Activated T-helper 1 cell treated with anti-CD3 and anti-CD28 coated beads, Interleukin-12 subunit alpha, Interleukin-12 subunit beta, Interleukin-2, Interleukin-4 antibody, amounts not matched to agents 30 ng/mL and 10 ng/mL and 1 ng/mL, durations not matched to agents 14 hours and 24 hours and 36 hours (primary cell): ENCODE results near the gene PTGER1. TPM values are rescaled to one million over a fixed set of nuclear protein-coding genes. Genes with fewer than 3 reads are reported as not detected.

Experiments used
- DNase-seq: peaks from one replicate; pipeline ENCODE4 v3.0.0; 2021; ENCODE audit warnings: low spot score
- H3K27ac Mint-ChIP-seq: one replicate; pipeline ENCODE4 v1.8.0; 2021; ENCODE audit warnings: mild to moderate bottlenecking, mixed read lengths
- H3K27me3 Mint-ChIP-seq: one replicate; pipeline ENCODE4 v1.8.0; 2022; ENCODE audit warnings: mild to moderate bottlenecking, moderate library complexity, mixed read lengths; ENCODE audit not compliant: insufficient read depth
- H3K36me3 Mint-ChIP-seq: one replicate; pipeline ENCODE4 v1.8.0; 2021; ENCODE audit warnings: low read depth, mixed read lengths
- H3K4me1 Mint-ChIP-seq: one replicate; pipeline ENCODE4 v1.8.0; 2021; ENCODE audit warnings: low read depth, mixed read lengths
- H3K4me3 Mint-ChIP-seq: one replicate; pipeline ENCODE4 v1.8.0; 2021; ENCODE audit warnings: mild to moderate bottlenecking, moderate library complexity, mixed read lengths
- H3K9me3 Mint-ChIP-seq: one replicate; pipeline ENCODE4 v1.8.0; 2021; ENCODE audit warnings: mixed read lengths
- intact Hi-C: fragments of 100-400 bp; cut with micrococcal nuclease; formaldehyde crosslinking; loops from one replicate; pipeline ENCODE4 v1.15.1; 2024
- total RNA-seq: library from RNA; stranded (reverse); gene quantifications from 2 replicates; pipeline ENCODE4 v1.2.3, GENCODE V29; 2022

Gene PTGER1
- total RNA-seq, 1 donor from 2014 or later: 0.44 TPM

DNA sequence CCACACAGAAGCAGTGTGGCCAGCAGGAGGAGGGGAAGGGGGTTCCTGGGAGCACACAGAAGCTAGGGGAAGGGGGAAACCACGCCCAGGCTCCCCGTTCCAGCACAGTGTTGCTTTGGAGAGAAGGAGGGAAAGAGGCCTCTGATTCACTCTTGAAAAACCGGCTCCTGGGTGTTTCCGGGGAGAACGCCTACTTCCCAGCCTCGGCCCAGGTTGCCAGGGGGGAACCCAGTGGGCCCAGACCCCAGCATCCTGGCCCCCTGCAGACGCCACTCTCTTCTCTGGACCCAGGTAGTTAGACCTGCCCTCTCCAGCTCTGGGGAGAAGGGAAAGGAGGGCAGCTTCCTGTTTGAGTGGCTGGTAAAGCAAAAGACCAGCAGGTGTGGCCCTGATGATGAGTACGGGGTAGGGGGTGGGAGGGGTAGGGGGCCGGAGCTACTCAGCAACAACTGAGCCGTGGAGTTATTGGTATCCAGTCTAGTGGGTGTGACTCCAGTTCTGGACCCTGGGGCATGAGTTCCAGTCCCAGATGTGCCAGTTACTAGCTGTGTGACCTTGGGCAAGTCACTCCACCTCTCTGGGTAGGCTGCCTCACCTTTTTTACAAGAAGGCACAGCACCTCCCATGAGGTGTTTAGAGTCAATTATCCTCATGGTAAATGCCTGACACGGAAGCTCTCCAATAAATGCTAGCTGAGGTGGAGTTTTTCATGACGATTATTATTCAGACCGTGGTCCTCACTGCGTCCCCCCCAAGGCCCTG lies 19.9 kb upstream of the PTGER1 start:
- no peaks in the 10 kb centered on the region for H3K27me3 Mint-ChIP-seq
- intact Hi-C loops: no loop called here
- H3K9me3 Mint-ChIP-seq: no peaks in the 10 kb centered on the region
- no peak for DNase-seq
- H3K36me3 Mint-ChIP-seq: peaks cover 3% of the 10 kb centered on the region
- H3K4me3 Mint-ChIP-seq: peak overlapping the region; percentile 87
- H3K4me1 Mint-ChIP-seq: peaks cover 12% of the 10 kb centered on the region
- H3K27ac Mint-ChIP-seq: peak overlapping the region; percentile 65

DNA sequence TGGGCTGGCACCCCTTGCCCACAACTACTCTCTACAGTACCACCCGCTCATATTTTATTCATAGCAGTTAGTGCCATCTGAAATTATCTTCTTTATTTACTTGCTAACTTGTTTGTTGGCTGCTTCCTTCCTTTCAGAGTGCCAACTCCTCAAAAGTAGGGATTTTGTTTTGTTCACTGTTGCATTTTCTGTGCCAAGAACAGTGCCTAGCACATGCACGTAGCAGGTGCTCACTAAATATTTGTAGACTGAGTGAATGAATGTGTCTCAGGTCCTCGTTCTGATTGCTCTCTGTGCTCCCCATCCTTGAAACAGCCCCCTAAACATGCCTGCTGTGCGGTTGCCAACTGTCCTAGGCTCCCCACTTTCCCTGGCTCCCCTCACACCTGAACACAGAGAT lies 19.3 kb upstream of the PTGER1 start:
- Mint-ChIP-seq H3K4me3 (peak overlapping the region; percentile 87), H3K27ac (peak overlapping the region; percentile 12)
- intact Hi-C loops: no loop called here

DNA sequence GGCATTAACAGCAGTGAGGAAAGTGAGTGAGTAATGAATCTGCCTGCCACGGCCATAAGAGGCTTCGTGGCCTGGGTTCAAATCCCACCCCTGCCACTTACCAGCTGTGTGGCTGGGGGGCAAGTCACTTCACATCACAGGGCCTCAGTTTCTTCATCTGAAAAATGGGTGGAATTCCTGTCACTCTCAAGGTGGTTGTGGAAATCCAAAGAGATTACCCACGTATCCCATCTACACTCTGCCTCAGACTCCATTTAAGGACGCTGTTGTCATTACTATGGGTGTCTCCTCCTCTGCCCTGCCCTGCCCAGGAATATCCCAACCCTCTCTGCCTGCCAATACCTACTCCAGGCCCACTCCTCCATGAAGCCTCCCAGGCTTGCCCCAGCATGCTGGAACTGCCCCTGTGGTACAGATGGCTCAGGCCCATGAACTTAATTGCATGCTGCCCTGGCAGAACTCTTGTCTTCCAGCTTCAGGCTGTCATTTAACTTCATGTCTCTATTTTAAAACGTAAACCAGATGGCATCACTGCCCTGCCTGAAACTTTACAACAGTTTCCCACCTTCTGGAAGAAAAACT lies 17.7 kb upstream of the PTGER1 start:
- Mint-ChIP-seq H3K27me3 (no peaks in the 10 kb centered on the region), H3K4me1 (peaks cover 12% of the 10 kb centered on the region), H3K27ac (no peak overlapping the region), H3K4me3 (no peak overlapping the region), H3K9me3 (no peaks in the 10 kb centered on the region), H3K36me3 (peaks cover 7% of the 10 kb centered on the region)
- intact Hi-C loops: no loop called here
- DNase-seq: no peak

More for the DNA sequence above, 19.3 kb upstream of the PTGER1 start:
- Mint-ChIP-seq H3K27me3 (no peaks in the 10 kb centered on the region), H3K9me3 (no peaks in the 10 kb centered on the region), H3K36me3 (peaks cover 4% of the 10 kb centered on the region), H3K4me1 (peaks cover 12% of the 10 kb centered on the region)
- DNase-seq: no peak

DNA sequence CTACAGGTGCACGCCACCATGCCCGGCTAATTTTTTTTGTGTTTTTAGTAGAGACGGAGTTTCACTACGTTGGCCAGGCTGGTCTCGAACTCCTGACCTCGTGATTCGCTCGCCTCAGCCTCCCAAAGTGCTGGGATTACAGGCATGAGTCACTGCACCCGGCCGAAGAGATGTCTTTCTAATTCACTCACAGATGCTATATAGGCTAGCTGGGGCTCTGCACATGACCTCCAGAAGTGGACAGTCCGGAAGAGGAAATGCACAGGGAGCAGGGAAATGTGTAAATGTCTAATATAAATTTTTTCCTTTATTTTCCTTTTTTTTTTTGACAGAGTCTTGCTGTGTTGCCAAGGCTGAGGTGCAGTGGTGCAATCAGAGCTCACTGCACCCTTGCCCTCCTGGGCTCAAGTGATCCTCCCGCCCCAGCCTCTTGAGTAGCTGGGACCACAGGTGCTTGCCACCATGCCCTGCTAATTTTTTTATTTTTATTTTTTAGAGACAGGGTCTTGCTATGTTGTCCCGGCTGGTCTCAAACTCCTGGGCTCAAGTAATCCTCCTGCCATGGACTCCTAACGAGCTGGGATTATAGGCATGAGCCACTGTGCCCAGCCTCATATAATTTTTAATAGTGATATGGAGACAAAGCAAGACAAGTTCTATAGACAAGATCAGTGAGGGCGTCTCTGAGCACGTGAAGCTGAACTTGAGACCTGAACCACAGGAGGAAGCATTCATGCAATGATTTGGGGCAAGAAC lies 12.4 kb upstream of the PTGER1 start:
- Mint-ChIP-seq H3K9me3 (no peaks in the 10 kb centered on the region), H3K4me1 (peaks cover 6% of the 10 kb centered on the region), H3K27me3 (no peaks in the 10 kb centered on the region), H3K27ac (no peak overlapping the region), H3K4me3 (no peak overlapping the region), H3K36me3 (peaks cover 9% of the 10 kb centered on the region)
- intact Hi-C loops: loop anchor here (2.0 to 5.0 kb wide), 3 partner anchors 70 to 605 kb away; partner anchors contain the start of gene DDX39A
- DNase-seq: no peak

DNA sequence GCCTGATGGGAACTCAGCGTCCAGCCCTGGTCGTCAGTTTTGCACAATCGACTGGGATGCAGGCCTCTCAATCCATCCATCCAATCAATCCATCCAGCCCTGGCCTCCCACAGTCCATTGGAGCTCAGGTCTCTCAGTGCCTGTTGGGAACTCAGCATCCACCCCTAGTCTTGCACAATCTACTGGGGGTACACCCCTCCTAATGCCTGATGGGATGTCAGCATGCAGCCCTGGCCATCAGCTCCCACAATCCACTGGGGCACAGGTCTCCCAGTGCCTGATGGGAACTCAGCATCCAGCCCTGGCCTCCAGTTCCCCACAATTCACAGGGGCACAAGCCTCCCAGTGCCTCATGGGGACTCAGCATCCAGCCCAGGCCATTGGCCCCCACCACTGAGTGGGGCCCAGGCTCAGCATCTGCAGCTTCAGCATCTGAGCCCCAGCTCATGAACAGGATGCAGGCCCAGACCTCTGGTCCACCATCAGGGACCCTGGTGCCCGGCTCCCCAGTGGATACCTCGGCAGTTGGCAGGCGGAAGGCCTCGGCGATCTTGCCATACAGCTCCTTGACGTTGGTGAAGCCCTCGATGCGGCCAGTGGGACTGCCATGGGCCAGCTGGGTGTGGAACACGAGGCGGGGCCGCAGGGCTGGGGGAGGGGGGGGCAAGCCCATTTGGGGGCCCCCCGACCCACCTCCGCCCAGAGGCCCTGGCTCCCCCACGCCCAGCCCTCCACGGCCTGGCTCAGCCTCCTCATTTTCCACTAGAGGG lies 7.2 kb upstream of the PTGER1 start:
- no peaks in the 10 kb centered on the region for H3K9me3 Mint-ChIP-seq
- DNase-seq: no peak
- no peak overlapping the region for H3K4me3 Mint-ChIP-seq
- H3K27me3 Mint-ChIP-seq: no peaks in the 10 kb centered on the region
- H3K27ac Mint-ChIP-seq: no peak overlapping the region
- H3K36me3 Mint-ChIP-seq: peaks cover 1% of the 10 kb centered on the region
- intact Hi-C loops: no loop called here
- H3K4me1 Mint-ChIP-seq: peaks cover 6% of the 10 kb centered on the region

DNA sequence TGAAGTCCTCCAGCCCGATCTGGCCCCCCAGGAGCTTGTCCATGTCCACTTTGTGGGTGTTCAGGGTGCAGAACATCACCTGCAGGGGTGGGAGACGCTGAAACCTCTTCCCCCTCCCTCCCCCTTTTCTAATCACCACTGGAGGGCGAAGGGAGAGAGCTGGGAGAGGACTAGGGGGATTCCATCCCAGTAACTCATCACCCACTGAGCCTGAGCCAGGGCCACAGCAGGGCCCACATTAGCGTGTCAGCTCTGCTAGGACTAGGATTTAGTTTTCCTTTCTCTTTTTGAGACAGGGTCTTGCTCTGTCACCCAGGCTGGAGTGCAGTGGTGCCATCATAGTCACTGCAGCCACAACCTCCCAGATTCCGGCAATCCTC lies 5.5 kb upstream of the PTGER1 start:
- H3K9me3 Mint-ChIP-seq: no peaks in the 10 kb centered on the region
- H3K4me1 Mint-ChIP-seq: peaks cover 12% of the 10 kb centered on the region
- intact Hi-C loops: no loop called here
- no peak for DNase-seq
- no peaks in the 10 kb centered on the region for H3K36me3 Mint-ChIP-seq
- H3K4me3 Mint-ChIP-seq: no peak overlapping the region
- H3K27ac Mint-ChIP-seq: no peak overlapping the region
- H3K27me3 Mint-ChIP-seq: peaks cover 3% of the 10 kb centered on the region

DNA sequence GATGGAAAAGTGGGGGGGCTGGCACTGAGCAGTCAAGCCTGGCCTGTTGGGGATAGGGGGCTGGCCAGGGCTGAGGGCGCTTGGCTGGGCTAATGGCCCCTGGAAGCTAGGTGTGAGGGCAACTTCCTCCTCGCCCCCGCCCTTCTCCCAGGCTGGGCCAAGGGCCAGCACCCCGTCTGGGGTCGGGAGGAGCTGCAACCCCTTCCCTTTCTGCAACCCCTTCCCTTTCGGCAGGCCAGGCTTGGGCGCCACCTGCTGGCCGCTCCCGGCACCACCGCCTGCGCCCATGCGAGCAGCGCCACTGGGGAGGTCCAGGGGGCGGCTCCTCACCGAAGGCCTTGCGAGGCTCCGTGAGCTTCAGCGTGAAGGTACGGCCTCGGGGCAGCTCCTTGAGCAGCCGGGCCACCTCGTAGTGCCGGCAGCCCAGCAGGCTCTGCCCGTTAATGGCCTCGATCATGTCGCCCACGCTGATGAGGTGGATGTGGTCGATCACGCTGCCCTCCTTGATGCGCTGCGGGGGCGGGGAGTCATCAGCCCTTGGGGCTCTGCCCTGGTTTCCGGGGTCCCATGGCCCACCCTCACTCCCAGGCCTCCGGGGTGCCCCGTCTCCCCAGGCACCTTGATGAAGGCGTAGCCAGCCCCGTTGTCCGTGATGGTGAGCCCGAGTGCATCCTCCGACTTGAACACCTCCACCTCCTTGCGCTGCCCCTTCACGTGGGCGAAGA lies 5.0 kb upstream of the PTGER1 start:
- intact Hi-C loops: loop anchor here (5.0 kb wide), 1 partner anchor 343 kb away; the partner anchor contains the start of gene ASF1B
- DNase-seq: peak; percentile 70
- Mint-ChIP-seq H3K27me3 (peaks cover 3% of the 10 kb centered on the region), H3K36me3 (no peaks in the 10 kb centered on the region), H3K9me3 (no peaks in the 10 kb centered on the region), H3K27ac (no peak overlapping the region), H3K4me3 (no peak overlapping the region), H3K4me1 (peaks cover 17% of the 10 kb centered on the region)

DNA sequence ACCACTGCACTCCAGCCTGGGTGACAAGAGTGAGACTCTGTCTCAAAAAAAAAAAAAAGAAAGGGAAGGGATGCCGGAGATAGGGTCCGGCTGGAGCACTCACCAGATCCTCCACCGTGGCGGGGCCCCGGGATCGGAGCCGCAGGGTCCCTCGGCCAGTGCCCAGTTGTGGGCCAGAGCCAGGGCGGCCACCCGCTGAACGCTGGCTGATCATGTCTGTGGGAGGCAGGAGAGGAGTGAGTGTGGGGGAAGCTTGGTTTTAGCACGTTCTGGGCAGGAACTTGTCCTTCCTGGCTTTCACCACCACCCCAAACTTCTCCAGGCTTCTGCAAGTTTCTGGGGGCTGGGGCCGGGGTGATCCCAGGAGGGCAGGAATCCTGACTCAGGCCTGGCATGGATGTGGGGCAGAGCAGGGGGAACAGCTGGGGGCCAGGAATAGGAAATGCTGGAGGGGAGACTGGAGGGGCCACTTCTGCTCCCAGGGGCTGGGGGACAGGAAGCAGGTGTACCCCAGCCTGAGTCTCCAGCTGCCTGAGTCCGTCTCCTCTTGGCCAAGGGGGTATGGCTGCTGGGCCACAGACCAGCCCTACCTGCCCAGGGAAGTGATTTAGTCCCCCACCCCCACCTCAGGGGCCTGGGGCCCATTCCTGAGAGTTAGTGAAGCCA lies 4.3 kb upstream of the PTGER1 start:
- Mint-ChIP-seq H3K27ac (no peak overlapping the region), H3K9me3 (no peaks in the 10 kb centered on the region), H3K4me3 (no peak overlapping the region), H3K4me1 (peaks cover 22% of the 10 kb centered on the region), H3K27me3 (peaks cover 7% of the 10 kb centered on the region), H3K36me3 (no peaks in the 10 kb centered on the region)
- intact Hi-C loops: loop anchor here (5.0 kb wide), 1 partner anchor 342 kb away; the partner anchor contains the start of gene ASF1B
- no peak for DNase-seq

DNA sequence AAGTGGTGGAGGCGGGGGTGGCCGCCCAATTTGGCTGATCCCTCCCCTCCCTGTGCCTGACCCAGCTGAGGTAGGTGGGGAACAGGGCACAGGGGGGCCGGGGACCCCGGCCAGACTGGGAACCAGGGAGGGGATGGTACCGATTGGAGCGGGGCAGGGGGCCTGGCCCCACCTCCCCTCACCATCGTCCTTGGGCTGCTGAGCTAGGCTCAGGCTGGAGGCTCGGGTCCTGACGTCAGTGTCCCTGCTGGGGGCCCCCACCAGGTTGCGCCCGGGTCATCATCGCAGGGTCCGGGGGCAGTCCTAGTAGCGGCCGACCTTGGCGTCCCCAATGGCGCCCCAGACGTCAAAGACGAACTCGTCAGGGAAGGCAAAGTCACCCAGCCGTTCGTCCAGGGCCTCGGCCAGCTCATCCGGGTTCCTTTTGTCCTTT lies 3.0 kb upstream of the PTGER1 start:
- H3K27me3 Mint-ChIP-seq: peaks cover 11% of the 10 kb centered on the region
- no peak overlapping the region for H3K27ac Mint-ChIP-seq
- no peak overlapping the region for H3K4me3 Mint-ChIP-seq
- intact Hi-C loops: loop anchor here (5.0 kb wide), 1 partner anchor 341 kb away; the partner anchor contains the start of gene ASF1B
- DNase-seq: no peak
- peaks cover 26% of the 10 kb centered on the region for H3K4me1 Mint-ChIP-seq
- no peaks in the 10 kb centered on the region for H3K36me3 Mint-ChIP-seq
- no peaks in the 10 kb centered on the region for H3K9me3 Mint-ChIP-seq

DNA sequence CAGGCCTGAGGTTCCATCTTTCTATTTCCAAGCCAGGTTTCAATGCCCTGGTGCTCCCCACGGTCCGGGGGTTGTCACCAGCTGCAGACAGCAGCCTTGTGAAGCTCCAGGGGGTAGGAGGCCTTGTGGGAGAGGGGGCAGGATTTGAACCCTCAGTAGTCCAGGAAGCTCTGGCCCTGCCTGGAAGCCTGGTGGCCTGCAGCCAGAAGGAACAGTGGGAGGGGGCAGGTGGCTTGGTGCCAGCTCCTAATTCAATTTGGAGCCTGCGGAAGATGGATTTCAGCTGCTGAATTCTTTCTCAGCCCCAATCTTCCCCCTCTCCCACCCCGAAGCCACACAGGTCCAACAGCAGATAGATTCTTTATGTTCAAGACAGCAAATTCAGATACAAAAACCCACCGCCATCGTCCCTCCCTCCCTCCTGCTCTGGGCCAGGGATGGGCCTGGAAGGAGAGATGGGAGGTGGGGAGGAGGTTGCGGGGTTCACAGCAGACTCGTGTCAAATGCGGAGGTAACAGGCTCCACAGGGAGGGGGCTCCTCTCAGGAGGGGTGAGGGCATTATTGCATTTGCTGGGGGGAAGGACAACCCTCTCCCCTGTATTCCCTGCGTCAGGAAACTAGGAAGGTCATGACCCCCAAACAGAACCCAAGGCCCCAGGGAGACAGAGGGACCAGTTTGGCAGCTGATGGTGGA lies 2.4 kb upstream of the PTGER1 start:
- DNase-seq: no peak
- Mint-ChIP-seq H3K36me3 (no peaks in the 10 kb centered on the region), H3K27ac (no peak overlapping the region), H3K27me3 (peaks cover 16% of the 10 kb centered on the region), H3K4me3 (no peak overlapping the region), H3K9me3 (no peaks in the 10 kb centered on the region), H3K4me1 (peaks cover 31% of the 10 kb centered on the region)
- intact Hi-C loops: loop anchor here (5.0 kb wide), 1 partner anchor 340 kb away; the partner anchor contains the start of gene ASF1B
